ENCODE measurements around the gene U2AF2.

The U2AF2 gene

DNA sequence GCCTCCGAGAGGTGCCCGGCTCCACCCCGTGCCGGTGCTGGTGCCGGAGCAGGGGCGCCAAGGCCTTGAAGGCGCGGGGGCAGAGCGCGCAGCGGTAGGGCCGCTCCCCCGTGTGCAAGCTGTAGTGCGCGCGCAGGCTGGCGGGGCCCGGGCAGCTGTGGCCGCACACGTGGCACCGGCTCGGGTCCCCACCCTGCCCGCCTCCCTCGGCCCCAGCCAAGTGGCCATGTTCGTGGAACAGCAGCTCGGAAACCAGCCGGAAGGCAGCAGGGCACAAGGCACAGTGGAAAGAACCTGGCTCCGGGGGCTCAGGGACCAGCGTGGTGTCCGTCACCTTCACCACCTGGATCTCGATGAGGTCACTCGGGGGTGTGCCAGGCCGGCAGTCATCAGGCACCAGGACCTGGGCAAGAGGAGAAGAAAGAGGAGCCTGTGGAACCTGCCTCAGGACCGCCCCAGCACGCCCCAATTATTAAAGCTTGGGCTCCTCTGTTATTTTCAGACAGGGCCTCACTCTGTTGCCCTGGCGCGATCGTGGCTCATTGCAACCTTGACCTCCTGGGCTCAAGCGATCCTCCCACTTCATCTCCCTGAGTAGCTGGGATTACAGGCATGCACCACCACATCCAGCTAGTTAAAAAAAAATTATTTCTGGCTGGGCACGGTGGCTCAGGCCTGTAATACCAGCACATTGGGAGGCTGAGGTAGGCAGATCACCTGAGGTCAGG lies 32.4 kb upstream of the U2AF2 start:
- DNase-seq = no peak

DNA sequence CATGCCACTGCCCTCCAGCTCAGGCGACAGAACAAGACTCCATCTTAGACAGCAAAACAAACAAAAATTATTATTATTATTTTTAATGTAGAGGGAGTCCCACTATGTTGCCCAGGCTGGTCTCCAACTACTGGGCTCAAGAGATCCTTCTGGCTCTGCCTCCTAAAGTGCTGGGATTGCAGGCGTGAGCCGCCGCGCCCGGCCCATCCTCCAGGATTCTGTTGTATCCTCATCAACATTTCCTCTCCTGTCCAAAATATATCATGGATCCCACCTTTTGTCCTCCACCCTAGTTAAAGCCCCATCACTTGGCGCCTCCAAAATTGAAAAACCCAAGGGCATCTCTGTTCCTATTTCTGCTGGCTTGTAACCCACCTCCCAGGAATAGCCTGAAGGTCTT lies 31.7 kb upstream of the U2AF2 start:
- DNase-seq = no peak

DNA sequence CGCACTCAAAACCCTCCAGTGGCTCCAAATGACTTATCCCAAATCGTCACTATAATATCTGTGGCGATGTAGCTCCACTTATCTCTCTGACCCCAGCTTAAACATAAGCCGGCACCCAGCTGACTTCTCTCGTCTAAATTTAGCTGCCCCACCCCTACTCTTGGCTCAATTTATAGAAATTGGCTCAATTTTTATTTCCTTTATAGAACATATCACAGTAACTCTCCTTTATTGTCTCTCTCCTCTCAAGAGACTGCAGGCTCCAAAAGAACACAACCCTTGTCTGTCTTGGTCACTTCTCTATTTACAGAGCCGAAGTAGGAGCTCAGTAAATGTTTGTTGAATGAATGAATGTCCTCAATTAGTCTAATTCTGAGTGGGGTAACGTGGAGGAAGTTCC lies 31.3 kb upstream of the U2AF2 start:
- no peak for DNase-seq

DNA sequence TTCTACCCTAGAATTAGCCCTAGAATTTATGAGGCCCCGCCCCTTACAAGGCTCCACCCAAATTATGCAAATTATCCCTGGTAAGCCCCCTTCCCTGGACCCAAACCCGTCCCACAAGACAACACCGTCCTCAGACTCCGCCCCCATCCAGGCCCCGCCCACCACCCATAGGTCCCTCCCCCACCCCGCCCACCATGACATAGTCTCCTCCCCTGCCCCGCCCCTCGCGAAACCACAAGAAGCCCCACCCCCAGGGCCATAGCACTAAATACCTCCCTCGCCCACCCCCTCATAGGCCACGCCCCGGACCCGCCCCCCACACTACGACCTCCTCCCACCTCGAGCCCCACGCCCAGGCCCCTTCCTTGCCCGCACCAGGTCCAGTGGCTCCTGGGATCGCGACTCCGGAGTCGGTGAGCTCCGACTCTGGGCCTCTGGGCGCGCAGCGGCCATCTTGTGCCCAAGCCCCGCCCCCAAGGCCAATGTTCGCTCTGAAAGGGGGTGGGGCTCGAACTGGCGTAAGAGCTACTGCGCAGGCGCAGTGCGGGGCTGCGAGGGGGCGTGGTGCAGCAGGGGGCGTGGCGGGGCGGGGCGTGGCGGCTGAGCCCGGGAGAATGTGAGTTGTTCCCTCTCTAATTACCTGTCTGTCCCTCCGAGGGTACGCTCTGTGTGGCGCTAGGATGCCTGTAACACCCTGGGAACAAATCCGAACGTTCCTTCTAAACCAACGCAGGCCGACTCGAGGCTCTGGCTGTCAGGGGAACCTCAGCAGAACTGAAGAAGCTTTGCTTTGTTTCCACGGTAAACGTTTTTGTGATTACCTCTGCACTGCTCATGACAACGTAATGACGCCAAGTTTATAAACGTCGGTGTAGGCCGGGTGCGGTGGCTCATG lies 30.5 kb upstream of the U2AF2 start, which contains the start of gene ZNF784:
ZNF784 (minus strand) TSS at position 458 of the 895 bp plus-strand sequence; CDS start at position 453, 5 bp downstream.
- DNase-seq = peak; percentile 94

DNA sequence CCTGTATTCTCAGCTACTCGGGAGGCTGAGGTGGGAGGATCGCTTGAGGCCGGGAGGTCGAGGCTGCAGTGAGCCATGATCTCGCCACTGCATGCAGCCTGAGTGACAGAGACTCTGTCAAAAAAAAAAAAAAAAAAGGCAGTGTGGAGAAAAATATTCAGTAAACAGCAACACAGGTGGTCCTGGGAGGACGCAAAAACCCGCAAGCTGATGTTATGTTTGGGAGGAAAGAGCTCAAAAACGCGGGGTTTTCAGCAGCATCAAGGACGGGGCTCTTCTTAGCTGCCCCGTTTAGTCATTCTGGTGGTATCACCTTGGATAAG lies 29.9 kb upstream of the U2AF2 start:
- DNase-seq = no peak

DNA sequence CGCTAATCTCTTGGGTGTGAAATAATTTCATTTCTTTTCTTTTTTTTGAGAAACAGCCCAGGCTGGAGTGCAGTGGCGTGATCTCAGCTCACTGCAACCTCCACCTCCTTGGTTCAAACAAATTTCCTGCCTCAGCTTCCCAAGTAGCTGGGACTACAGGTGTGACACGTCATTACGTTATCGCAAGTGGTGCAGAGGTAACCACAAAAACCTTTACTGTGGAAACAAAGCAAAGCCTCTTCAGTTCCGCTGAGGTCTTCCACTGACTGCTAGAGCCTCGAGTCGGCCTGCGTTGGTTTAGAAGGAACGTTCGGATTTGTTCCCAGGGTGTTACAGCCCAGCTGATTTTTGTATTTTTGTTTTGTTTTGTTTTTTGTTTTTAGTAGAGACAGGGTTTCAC lies 28.5 kb upstream of the U2AF2 start:
- DNase-seq = no peak

DNA sequence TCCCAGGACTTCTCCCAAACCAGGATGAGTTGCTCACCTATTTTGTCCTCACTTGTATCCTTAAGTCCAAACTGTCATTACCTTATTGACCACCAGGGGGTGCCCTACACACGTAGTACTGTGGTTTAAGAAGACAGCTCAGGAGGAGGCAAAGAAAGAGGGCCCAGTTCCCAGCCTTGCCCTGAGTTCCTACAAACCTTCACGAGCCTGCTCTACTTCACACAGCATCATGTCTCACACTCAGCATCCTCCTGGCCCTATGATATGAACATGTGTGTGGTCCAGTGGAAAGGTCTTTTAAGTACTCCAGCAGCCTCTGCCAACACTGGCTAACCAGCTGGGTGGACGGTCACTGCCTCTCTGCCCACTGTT lies 22.4 kb upstream of the U2AF2 start:
- DNase-seq = peak; percentile 74

DNA sequence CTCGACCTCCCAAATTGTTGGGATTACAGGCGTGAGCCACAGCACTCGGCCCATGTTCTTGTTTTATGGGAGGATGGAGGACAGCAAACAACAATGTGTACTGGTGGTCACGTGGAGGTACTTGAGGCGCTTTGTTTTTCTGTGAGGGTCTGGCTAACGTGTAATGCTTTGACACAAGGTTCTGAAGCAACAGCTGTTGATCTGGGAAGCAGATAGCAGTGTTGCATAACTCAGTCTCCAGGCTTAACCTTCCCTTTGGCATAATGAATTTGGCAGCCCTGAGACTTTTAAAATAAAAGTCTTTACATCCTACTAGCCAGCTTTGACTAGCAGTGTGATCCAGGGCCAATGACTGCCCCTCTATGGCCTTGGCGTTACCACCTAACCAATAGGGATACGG lies 21.0 kb upstream of the U2AF2 start:
- no peak for DNase-seq

DNA sequence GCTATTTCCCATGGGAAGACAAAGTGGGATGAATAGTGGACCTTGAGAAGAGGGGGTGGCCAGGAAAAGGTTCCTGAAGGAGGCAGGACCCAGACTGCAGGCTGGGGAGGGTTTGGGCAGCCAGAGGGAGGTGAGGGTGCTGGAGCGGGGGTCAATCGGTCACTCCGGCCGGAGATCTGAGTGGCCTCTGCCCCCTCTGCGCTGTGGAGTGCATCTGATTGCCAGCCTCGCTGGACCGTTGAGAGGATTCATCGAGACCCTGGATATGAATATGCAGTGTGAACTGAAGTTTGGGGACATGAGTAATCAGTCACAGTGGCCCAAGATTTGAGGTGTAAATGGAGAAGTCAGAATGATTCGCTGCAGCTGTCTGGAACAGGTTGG lies 19.5 kb upstream of the U2AF2 start:
- DNase-seq = no peak

DNA sequence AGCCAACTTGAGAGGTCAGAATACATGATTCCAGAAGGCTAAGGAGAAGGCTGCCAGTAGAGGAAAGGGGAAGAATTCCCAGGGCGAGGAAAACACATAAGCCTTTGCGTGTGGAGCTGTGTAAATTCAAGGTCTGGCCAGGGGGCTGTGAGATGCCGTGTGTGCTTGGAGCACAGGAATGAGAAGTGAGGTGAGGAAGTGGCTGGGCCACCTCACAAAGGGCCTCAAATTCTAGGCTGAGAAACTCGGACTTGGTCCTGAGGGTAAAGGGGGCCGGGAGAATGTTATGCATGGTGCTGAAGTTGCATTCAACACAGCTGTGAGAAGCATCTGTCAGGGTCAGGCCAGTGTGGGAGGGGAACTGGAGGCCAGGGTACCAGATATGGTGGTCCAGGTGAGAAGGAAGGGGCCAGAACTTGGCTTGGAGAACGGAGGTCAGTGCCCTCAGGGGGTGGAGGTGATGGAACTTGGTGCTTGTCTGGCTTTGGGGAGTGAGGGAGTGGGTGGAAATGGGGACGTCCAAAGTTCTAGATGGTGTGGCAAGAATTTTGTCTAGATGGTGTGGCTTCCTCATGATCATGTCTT lies 18.9 kb upstream of the U2AF2 start:
- DNase-seq = no peak

DNA sequence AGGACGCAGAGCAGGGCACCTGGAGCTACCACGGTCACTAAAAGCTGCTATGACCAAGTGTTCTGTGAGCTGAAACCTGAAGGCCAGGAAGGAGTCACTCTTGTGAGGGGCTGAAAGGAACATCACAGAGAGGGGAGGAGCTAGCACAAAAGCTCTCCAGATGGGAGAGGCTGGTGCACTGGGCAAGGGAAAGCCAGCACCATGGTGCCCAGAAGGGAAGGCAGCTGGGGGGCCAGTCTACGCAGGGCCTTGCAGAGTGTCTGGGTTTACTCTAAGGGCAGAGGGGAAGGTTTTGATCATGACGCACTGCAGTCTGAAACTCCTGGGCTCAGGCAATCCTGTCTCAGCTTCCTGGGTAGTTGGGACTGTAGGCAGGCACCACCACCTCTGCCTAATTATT lies 18.1 kb upstream of the U2AF2 start:
- DNase-seq = no peak

DNA sequence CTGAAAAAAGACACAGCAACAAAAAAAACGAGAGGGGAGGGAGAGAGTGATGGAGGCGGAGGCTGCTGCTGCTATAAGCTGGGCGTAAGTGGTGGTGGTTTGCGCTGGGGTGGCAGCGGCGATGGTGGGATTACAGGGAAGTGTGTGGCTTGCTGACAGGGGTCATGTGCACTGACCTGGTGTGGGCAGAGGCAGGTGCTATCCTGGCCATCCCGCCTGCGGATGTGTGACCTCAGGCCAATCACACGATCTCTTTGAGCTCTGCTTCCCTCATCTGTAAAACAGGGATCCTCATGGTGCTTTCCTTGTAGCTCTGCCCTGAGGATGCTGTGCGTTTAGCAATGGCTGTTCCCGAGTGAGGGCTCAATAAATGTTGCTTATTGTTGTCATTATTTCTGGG lies 17.3 kb upstream of the U2AF2 start:
- DNase-seq = no peak

DNA sequence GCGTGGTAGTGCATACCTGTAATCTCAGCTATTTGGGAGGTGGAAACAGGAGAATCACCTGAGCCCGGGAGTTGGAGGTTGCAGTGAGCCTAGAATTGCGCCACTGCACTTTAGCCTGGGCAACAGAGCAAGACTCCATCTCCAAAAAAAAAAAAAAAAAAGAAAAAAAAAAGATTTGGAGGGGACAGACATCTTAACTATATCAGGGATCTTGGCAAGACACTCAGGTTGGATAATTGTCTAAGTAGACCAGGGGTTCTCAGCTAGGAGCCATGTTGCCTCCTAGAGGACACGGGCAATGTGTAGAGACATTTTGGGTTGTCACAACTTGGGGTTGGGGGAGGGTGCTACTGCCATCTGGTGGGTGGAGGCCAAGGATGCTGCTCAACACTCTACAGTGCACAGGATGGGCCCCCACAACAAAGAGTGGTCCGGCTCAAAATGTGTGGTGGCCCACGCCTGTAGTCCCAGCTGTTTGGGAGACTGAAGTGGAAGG lies 15.9 kb upstream of the U2AF2 start:
- DNase-seq = peak; percentile 53

DNA sequence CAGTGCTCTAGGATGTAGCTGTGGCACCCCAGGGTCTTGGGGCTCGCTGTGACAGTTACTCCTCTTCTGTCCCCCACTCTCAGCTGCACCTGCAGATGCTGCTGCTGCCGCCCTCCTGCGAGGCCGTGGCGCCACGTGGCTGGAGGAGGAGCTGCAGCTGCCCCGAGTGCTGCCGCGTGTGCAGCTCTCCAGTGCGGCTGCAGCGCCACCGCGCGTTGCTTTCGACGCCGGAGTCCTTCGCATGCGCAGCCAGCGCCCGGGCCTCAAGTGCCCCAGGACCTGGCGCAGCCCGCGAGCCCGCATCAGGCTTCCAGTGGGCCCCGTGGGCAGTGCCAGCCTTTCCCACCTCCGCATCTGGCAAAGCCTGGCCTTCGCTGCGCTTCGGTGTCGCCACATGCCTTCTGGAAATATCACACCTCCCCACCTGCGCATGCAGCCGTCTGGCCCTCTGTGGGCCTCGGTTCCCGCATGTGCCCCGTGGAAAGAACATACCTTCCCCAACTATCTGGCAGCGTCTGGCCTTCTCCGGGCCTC lies 14.7 kb upstream of the U2AF2 start:
- DNase-seq = no peak

DNA sequence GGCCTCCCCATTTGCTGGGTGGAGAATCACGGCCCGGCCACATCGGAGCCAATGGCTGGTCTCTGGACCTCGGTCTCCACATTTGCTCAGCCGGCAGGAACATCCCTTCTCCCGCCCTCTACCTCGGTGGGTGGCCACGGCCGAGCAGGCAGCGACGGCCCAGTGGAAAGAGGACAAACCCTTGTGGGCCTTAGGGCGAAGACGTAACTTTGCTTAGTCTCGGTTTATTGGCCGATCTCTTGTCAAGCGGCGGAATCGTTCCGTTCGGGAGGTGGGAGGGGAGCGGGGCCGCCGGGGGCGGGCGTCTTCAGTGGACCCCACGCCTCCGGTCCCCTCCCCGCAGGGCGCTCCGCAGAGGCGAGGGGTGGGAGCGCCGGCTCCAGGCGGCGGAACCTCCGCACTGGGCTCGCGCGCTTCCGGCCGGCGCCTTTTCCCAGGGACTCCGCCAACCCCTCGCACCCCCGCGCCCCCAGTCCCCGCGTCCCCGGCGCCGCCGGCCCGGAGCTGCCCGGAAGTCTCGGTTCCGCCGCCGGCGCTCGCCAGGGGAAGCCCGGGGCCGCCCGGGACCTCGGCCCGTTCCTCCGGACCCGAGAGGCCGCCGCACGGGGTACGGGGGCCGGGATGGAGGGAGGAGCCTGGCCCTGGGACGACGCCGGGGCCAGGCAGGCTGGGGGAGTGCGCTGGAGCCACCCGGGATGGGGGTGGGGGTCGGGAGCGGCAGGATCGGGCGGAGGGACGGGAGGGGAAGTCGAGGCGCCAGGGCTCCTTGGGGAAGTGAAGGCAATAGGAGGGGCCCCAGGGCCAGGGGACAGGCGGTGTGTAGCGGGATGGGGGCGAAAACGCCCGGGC lies 14.0 kb upstream of the U2AF2 start, which contains the start of gene ZNF580:
ZNF580 (plus strand) TSS at position 426 of the 849 bp plus-strand sequence. CDS start 1,507 bp downstream, outside the sequence.
- peak; percentile 47 for DNase-seq

DNA sequence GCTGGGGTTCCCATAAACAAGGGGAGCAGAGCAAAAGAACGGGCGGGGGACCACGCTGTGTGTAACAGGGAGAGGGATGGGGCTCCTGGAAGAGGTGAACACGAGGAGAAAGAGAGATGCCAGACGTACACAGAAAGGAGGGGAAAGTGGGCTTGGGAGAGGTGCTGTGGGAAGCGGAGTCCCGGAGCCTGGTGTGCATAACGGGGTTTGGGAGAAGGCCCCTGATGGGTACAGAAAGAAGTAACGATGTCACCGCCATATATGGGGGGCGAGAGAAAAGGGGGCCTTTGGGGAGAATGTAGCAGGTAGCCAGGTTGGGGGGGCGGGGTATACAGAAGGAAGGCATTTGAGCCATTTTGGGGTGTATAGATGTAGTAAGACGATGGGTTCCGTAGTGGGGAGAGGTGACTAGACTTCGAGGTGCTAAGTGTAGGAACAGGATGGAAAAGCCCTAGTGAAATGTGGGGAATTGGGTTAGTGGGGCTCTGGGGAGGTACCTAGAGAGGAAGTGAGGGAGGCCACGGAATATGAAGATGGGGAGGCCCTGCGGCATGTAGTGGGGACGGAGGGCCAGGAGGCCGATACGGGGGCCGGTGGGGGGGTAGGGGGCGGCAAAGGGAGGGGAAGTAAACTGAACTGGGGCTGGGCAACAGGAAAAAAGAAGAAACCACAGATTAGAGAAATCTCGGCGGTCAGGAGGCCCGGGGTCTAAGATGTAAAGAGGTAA lies 13.2 kb upstream of the U2AF2 start:
- no peak for DNase-seq

DNA sequence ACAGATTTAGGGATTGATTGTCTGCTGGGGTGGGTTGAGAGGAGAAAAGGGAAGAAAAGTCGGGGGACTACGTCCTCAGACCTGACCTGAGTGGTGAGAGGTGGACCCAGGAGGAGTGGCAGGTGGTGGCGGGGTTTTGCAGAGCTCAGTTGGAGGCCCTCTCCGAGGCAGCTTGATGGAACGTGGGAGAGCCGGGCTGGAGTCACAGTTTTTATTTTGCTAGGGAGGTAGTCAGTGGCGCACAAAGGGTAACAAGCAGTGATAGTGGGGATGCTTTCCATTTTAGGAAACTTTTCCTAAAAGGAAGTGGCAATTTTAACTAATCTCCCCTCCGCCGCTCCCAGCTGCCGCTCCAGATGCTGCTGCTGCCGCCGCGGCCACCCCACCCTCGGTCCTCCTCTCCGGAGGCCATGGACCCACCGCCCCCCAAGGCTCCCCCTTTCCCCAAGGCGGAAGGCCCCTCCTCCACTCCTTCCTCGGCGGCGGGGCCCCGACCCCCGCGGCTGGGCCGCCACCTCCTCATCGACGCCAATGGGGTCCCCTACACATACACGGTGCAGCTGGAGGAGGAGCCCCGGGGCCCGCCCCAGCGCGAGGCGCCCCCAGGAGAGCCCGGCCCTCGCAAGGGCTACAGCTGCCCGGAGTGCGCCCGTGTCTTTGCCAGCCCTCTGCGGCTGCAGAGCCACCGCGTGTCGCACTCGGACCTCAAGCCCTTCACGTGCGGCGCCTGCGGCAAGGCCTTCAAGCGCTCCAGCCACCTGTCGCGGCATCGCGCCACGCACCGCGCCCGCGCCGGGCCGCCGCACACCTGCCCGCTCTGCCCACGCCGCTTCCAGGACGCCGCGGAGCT lies 12.5 kb upstream of the U2AF2 start:
- DNase-seq = no peak

DNA sequence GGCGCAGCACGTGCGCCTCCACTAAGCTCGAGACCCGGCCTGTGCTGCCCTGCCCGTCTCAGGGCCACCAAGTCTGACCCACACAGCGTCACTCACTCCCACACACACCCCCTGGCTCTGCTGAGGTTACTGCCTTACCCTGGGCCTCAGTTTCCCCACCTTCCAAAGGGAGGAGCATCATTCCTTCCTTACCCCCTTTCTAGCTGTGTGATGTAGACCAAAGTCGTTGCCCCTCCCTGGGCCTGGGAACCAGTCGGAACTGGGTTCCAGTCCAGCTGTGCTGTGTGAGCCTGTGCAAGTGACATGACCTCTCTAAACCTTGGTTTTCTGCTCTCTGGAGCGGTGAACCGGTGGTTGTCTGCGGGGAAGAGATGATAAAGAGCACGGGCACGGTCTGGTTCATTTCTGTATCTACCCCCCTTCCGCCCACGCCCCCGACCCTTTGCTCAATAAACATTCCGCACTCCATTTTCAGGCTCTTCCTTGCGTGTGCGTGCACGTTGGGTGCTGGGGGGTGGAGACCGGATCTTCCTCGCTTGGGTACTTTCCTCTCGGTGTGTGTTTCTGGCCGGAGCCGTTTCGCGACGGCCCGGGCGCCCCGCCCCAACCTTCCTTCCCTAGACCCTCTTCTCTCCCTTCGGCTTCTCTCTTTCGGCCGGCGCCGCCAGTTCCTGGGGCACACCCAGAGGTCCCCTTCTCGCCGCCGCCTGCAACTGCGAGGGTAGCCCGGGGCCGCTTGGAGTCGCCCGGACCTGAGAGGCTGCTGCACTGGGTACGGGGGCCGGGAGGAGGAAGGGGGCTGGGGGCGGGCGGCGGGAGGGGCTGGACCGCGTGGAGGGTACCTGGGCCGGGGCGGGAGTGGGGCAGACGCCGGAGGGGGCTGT lies 11.6 kb upstream of the U2AF2 start, which contains the start of gene ZNF581:
ZNF581 (plus strand) TSS at position 647 of the 884 bp plus-strand sequence. CDS start 923 bp downstream, outside the sequence.
- DNase-seq = peak; percentile 38

DNA sequence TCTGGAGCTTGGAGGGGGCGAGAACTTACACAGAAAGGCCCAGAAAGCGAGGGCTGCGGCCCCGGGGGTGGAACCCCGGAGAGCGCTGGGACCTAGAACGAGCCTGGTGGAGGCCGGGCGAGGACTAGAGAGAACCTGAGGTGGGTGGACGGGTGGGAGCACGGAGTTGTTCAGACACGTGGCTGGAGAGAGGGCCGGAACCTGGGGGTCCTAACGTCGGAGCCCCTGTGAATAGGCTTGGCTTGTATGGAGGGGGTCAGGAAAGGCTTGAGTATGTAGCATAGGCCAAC lies 11.0 kb upstream of the U2AF2 start:
- no peak for DNase-seq
